GM23248 (cell line): Measurements from ENCODE around the gene PRUNE2.

Experiments used
- EZH2 ChIP-seq: fragments of 200-600 bp; sonication (generic); IDR thresholded peaks from 2 replicates; pipeline ENCODE4 v1.6.1; 2018; ENCODE audit warnings: antibody characterized with exemption, mild to moderate bottlenecking; ENCODE audit not compliant: insufficient read depth, poor library complexity, severe bottlenecking
- EZH2phosphoT487 ChIP-seq: fragments of 200-600 bp; sonication (generic); IDR thresholded peaks from 2 replicates; pipeline ENCODE4 v1.6.1; 2018; ENCODE audit warnings: antibody characterized with exemption, moderate library complexity, mild to moderate bottlenecking, low read depth; ENCODE audit not compliant: insufficient read depth

- TF ChIP-seq EZH2phosphoT487, result no peak
- no peak for TF ChIP-seq EZH2
Measured at GRCh38 chr9:76583256-76583655, 322.7 kb downstream of the PRUNE2 start.
